GM12878 (cell line): ENCODE measurements around the gene RTN4RL1. TPM values are rescaled to one million over a fixed set of nuclear protein-coding genes. Genes with fewer than 3 reads are reported as not detected.

Experiments
- ATF2 ChIP-seq: IDR thresholded peaks from 2 replicates; pipeline ENCODE4 v1.6.1; 2012; ENCODE audit warnings: low read length, inconsistent platforms
- CHD1 ChIP-seq: IDR thresholded peaks from 2 replicates; pipeline ENCODE4 v1.6.1; 2012; ENCODE audit warnings: low read depth, low read length, improper control_type of control experiment
- ESRRA ChIP-seq: IDR thresholded peaks from 2 replicates; pipeline ENCODE4 v1.6.1; 2012; ENCODE audit warnings: mild to moderate bottlenecking, low read length, improper control_type of control experiment
- IRF4 ChIP-seq: IDR thresholded peaks from 2 replicates; pipeline ENCODE4 v1.6.1; 2011; ENCODE audit warnings: low read depth, low read length
- KAT2A ChIP-seq: conservative IDR thresholded peaks from 2 replicates; pipeline ENCODE4 v1.6.1; 2011; ENCODE audit warnings: low read depth, low read length; ENCODE audit not compliant: control insufficient read depth
- SP1 ChIP-seq: IDR thresholded peaks from one replicate; pipeline ENCODE4 v1.6.1; 2011; ENCODE audit warnings: low read depth, low read length
- TCF3 ChIP-seq: IDR thresholded peaks from 2 replicates; pipeline ENCODE4 v1.6.1; 2012; ENCODE audit warnings: low read depth, mild to moderate bottlenecking, low read length, borderline replicate concordance; ENCODE audit not compliant: insufficient read depth
- polyA plus RNA-seq, 11 experiments: library from polyadenylated mRNA; depleted of rRNA in 4 of 11; unstranded in 6 of 11; stranded (reverse) in 5 of 11; fragments of >200 nt; fragmentation: Nextera tagmentation in 4 of 11; fragmentation: Illumina TruSeq in 1 of 11; extraction: Ambion mirVana in 4 of 11; extraction: Trizol in 1 of 11; gene quantifications; 1 replicate in 1 of 11; 2 replicates in 10 of 11; pipeline versions ENCODE4 v1.2.1 to v1.2.3, GENCODE V29; 2011 to 2016; ENCODE audit warnings: inconsistent platforms in 2 of 11, missing spikeins in 2 of 11, low read depth in 1 of 11
- total RNA-seq, 4 experiments: library from RNA; depleted of rRNA in 3 of 4; stranded (reverse); fragments of >200 nt in 3 of 4; fragmentation: Illumina TruSeq in 1 of 4; extraction: Trizol in 1 of 4; gene quantifications; 2 replicates each; pipeline versions ENCODE4 v1.2.1 to v1.2.3, GENCODE V29; 2013 to 2021
- TF ChIP-seq, protein P1 (sequence below): IDR thresholded peaks from 2 replicates; pipeline ENCODE4 v1.6.1; 2012; ENCODE audit warnings: improper control_type of control experiment, low read depth, low read length; ENCODE audit not compliant: insufficient replicate concordance

The RTN4RL1 gene
- total and polyA plus RNA-seq, 10 of the 15 experiments (the other 5 are each of a cell fraction or from before 2014, with no cell fraction given): 0.08 to 0.11 (median 0.10) TPM; not detected in 7

DNA sequence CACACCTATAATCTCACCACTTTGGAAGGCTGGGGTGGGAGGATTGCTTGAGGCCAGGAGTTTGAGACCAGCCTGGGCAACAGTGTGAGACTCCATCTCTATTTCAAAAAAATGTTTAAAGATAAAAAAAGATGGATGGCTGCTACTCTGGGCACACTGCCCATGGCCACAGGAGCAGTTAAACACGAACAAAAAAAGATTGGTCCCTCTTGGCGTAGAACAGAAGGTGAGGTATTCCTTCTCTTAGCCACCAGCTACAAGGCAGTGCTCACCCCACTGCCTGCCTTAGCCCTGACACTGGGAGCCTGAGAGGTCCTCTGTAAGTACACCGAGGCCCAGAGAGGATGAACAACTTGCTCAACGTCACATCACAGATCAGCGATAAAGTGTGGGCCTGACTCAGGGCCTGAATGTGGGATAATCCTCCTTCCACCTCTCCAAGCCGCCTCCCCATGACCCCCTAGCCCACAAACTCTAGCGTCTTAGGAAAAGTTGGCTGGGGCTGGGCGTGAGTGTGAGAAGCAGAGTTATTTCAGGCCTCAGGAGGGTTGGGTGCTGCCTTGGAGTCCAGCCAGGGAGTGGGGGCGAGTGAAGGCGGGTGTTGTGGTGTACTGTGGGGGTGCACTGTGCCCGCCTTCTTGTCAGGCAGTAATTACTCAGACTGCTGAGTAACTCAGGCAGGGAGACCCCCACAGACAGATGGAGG, 2.5 kb upstream of the RTN4RL1 start (continued):
- TF ChIP-seq, protein P1, sequence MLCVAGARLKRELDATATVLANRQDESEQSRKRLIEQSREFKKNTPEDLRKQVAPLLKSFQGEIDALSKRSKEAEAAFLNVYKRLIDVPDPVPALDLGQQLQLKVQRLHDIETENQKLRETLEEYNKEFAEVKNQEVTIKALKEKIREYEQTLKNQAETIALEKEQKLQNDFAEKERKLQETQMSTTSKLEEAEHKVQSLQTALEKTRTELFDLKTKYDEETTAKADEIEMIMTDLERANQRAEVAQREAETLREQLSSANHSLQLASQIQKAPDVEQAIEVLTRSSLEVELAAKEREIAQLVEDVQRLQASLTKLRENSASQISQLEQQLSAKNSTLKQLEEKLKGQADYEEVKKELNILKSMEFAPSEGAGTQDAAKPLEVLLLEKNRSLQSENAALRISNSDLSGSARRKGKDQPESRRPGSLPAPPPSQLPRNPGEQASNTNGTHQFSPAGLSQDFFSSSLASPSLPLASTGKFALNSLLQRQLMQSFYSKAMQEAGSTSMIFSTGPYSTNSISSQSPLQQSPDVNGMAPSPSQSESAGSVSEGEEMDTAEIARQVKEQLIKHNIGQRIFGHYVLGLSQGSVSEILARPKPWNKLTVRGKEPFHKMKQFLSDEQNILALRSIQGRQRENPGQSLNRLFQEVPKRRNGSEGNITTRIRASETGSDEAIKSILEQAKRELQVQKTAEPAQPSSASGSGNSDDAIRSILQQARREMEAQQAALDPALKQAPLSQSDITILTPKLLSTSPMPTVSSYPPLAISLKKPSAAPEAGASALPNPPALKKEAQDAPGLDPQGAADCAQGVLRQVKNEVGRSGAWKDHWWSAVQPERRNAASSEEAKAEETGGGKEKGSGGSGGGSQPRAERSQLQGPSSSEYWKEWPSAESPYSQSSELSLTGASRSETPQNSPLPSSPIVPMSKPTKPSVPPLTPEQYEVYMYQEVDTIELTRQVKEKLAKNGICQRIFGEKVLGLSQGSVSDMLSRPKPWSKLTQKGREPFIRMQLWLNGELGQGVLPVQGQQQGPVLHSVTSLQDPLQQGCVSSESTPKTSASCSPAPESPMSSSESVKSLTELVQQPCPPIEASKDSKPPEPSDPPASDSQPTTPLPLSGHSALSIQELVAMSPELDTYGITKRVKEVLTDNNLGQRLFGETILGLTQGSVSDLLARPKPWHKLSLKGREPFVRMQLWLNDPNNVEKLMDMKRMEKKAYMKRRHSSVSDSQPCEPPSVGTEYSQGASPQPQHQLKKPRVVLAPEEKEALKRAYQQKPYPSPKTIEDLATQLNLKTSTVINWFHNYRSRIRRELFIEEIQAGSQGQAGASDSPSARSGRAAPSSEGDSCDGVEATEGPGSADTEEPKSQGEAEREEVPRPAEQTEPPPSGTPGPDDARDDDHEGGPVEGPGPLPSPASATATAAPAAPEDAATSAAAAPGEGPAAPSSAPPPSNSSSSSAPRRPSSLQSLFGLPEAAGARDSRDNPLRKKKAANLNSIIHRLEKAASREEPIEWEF: no peak
- TF ChIP-seq KAT2A (no peak), SP1 (no peak), IRF4 (no peak), ATF2 (no peak), CHD1 (no peak), ESRRA (no peak), TCF3 (no peak)
